PC-9 (cell line): ENCODE measurements around the gene ST8SIA1. TPM values are rescaled to one million over a fixed set of nuclear protein-coding genes. Genes with fewer than 3 reads are reported as not detected.

Source experiments
- BruUV-seq: library from RNA; stranded (reverse); fragments of 400-500 nt; replicated peaks from 2 replicates; lab custom pipeline; 2021; lab: Mats Ljungman, UMichigan
- CTCF ChIA-PET: fragments of 300-600 bp; sonication (Branson Sonifier 250); formaldehyde crosslinking; loops from one replicate; lab custom pipeline; 2022; ENCODE audit warnings: antibody characterized with exemption; lab: Charles Lee
- POLR2A ChIA-PET: fragments of 300-600 bp; sonication (Branson Sonifier 250); formaldehyde crosslinking; loops from one replicate; lab custom pipeline; 2022; ENCODE audit warnings: antibody characterized with exemption; ENCODE audit not compliant: unreplicated experiment; lab: Charles Lee
- DNase-seq, 2 experiments: peaks; one replicate each; pipeline versions ENCODE4 v3.0.0 to v3.0.0-alpha.2; 2015 to 2022; ENCODE audit warnings: mixed read lengths in 1 of 2
- H2AFZ ChIP-seq: fragments of 200-600 bp; sonication (generic); 2 replicates; pipeline ENCODE4 v1.8.1; 2017; ENCODE audit warnings: antibody characterized with exemption
- H3F3A ChIP-seq: fragments of 200-600 bp; sonication (generic); 2 replicates; pipeline ENCODE4 v1.8.1; 2017; ENCODE audit warnings: antibody characterized with exemption, mild to moderate bottlenecking, low read depth; ENCODE audit not compliant: insufficient read depth
- H3K27ac ChIP-seq: fragments of 200-600 bp; sonication (generic); 2 replicates; pipeline ENCODE4 v1.6.1; 2016; ENCODE audit warnings: mixed run types
- H3K27me3 ChIP-seq: fragments of 200-600 bp; sonication (generic); 2 replicates; pipeline ENCODE4 v1.6.1; 2016; ENCODE audit warnings: low read depth, mixed run types; ENCODE audit not compliant: insufficient read depth
- H3K36me3 ChIP-seq: fragments of 200-600 bp; sonication (generic); 2 replicates; pipeline ENCODE4 v1.6.1; 2016; ENCODE audit warnings: low read depth, mixed run types
- H3K4me1 ChIP-seq: fragments of 200-600 bp; sonication (generic); replicated peaks from 2 replicates; pipeline ENCODE4 v1.6.1; 2016; ENCODE audit warnings: mixed run types; ENCODE audit not compliant: insufficient read depth
- H3K4me2 ChIP-seq: fragments of 200-600 bp; sonication (generic); 2 replicates; pipeline ENCODE4 v1.6.1; 2017; ENCODE audit warnings: mixed run types
- H3K4me3 ChIP-seq: fragments of 200-600 bp; sonication (generic); 2 replicates; pipeline ENCODE4 v1.6.1; 2016; ENCODE audit warnings: mixed run types
- H3K79me2 ChIP-seq: fragments of 200-600 bp; sonication (generic); 2 replicates; pipeline ENCODE4 v1.6.1; 2017; ENCODE audit warnings: low read depth, mixed run types
- H3K9me2 ChIP-seq: fragments of 200-600 bp; sonication (generic); 2 replicates; pipeline ENCODE4 v1.8.1; 2017; ENCODE audit warnings: mild to moderate bottlenecking; ENCODE audit not compliant: insufficient read depth
- H3K9me3 ChIP-seq: fragments of 200-600 bp; sonication (generic); 2 replicates; pipeline ENCODE4 v1.8.1; 2016; ENCODE audit warnings: low read depth; ENCODE audit not compliant: insufficient read depth
- H4K20me1 ChIP-seq: fragments of 200-600 bp; sonication (generic); 2 replicates; pipeline ENCODE4 v1.8.1; 2017; ENCODE audit not compliant: insufficient read depth
- CTCF ChIP-seq: fragments of 200-600 bp; sonication (generic); conservative IDR thresholded peaks from 2 replicates; pipeline ENCODE4 v1.6.1; 2017; ENCODE audit warnings: mixed run types, antibody characterized with exemption, mild to moderate bottlenecking, moderate library complexity
- EZH2 ChIP-seq: fragments of 200-600 bp; sonication (generic); IDR thresholded peaks from 2 replicates; pipeline ENCODE4 v1.8.0; 2017; ENCODE audit warnings: antibody characterized with exemption, low read depth
- intact Hi-C: fragments of 100-400 bp; cut with micrococcal nuclease; formaldehyde crosslinking; loops from one replicate; pipeline ENCODE4 v1.10.0; 2022; ENCODE audit not compliant: unreplicated experiment
- total RNA-seq: library from RNA; stranded (reverse); gene quantifications from 2 replicates; pipeline ENCODE4 v1.2.3, GENCODE V29; 2021

Gene ST8SIA1
- total RNA-seq, 1 experiment from 2014 or later, result 3.1 TPM

- no peaks in the 10 kb centered on the region for H3K9me2 ChIP-seq
- no peaks in the 10 kb centered on the region for H3K27me3 ChIP-seq
- POLR2A ChIA-PET, result no interaction called here
- intact Hi-C loops, result no loop called here
- TF ChIP-seq EZH2, result no peak
- TF ChIP-seq CTCF, result no peak
- CTCF ChIA-PET, result no interaction called here
- H3K79me2 ChIP-seq, result no peaks in the 10 kb centered on the region
- H3F3A ChIP-seq, result no peaks in the 10 kb centered on the region
- H3K9me3 ChIP-seq, result no peaks in the 10 kb centered on the region
- peaks cover 13% of the 10 kb centered on the region for H3K4me1 ChIP-seq
- no peak overlapping the region for H2AFZ ChIP-seq
- no peaks in the 10 kb centered on the region for H4K20me1 ChIP-seq
- no peak overlapping the region for H3K27ac ChIP-seq
- H3K4me2 ChIP-seq, result no peak overlapping the region
- peak in 1 of 2 experiments; percentile 5 for DNase-seq
- H3K4me3 ChIP-seq, result no peak overlapping the region
- no TSS peak for BruUV-seq
- no peaks in the 10 kb centered on the region for H3K36me3 ChIP-seq
These were observed 51.5 kb downstream of the ST8SIA1 start for GRCh38 chr12:22283006-22283506.

DNA sequence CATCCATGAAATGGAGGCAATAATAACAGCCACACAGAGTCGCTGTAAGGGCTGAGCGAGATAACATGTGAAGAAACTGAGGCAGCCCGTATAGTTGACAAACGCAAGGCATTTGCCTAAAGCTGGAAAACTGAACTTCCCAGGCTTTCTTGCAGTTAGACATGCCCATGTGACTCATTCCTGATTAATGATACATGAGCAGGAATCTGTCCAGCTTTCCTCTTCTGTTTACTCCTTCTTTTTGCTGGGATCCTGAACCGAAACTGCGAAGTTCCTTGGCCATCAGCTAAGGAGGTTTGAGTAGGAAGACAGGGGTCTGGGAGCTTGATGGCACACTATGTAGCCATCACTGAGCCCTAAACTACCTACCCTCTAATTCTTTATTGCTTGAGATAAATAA is 52.2 kb downstream of the ST8SIA1 start:
- Histone ChIP-seq H3K27me3 (no peaks in the 10 kb centered on the region), H3K36me3 (no peaks in the 10 kb centered on the region), H3K9me2 (no peaks in the 10 kb centered on the region), H3K4me1 (peaks cover 13% of the 10 kb centered on the region), H3K4me3 (no peak overlapping the region), H3K9me3 (no peaks in the 10 kb centered on the region), H4K20me1 (no peaks in the 10 kb centered on the region), H3F3A (no peaks in the 10 kb centered on the region), H2AFZ (no peak overlapping the region), H3K27ac (no peak overlapping the region), H3K4me2 (no peak overlapping the region), H3K79me2 (no peaks in the 10 kb centered on the region)
- intact Hi-C loops, result no loop called here
- POLR2A ChIA-PET, result no interaction called here
- DNase-seq, result no peak
- no TSS peak for BruUV-seq
- TF ChIP-seq CTCF, result no peak
- TF ChIP-seq EZH2, result no peak
- CTCF ChIA-PET, result no interaction called here

GRCh38 chr12:22276867-22277266 is 57.6 kb downstream of the ST8SIA1 start:
- CTCF ChIA-PET, result no interaction called here

More at GRCh38 chr12:22276867-22277266, 57.6 kb downstream of the ST8SIA1 start:
- no peak for TF ChIP-seq EZH2
- no peak for TF ChIP-seq CTCF
- peaks cover 19% of the 10 kb centered on the region for H3F3A ChIP-seq
- no peak overlapping the region for H3K4me3 ChIP-seq
- peaks cover 25% of the 10 kb centered on the region for H3K4me1 ChIP-seq
- no peaks in the 10 kb centered on the region for H3K27me3 ChIP-seq
- intact Hi-C loops, result loop anchor here (10.0 kb wide), 1 partner anchor 138 kb away; no protein-coding TSS in a partner anchor
- DNase-seq, result no peak
- H3K4me2 ChIP-seq, result no peak overlapping the region
- no peaks in the 10 kb centered on the region for H3K36me3 ChIP-seq
- H4K20me1 ChIP-seq, result no peaks in the 10 kb centered on the region
- H3K9me3 ChIP-seq, result no peaks in the 10 kb centered on the region
- BruUV-seq, result no TSS peak
- no peaks in the 10 kb centered on the region for H3K9me2 ChIP-seq
- H3K27ac ChIP-seq, result no peak overlapping the region
- H3K79me2 ChIP-seq, result no peaks in the 10 kb centered on the region
- no peak overlapping the region for H2AFZ ChIP-seq
- POLR2A ChIA-PET, result no interaction called here
